ENCODE results near the gene SUPT3H. TPM values are rescaled to one million over a fixed set of nuclear protein-coding genes. Genes with fewer than 3 reads are reported as not detected.
"Not testable (repeated sequence)": the region's sequence is repeated elsewhere in the genome, so short reads cannot be mapped to it uniquely, and the experiment has no call there.

The SUPT3H gene
- total RNA-seq, 6 experiments from 2014 or later: 5.6 to 8.2 (median 6.5) TPM

- Mint-ChIP-seq H3K4me3 (no peak overlapping the region), H3K36me3 (ENCODE audit: low read depth) (peaks cover 6% of the 10 kb centered on the region; the same call in 1 of the 2 replicates), H3K9me3 (peaks cover 11% of the 10 kb centered on the region), H3K4me1 (ENCODE audit: low read depth) (no peaks in the 10 kb centered on the region), H3K27me3 (ENCODE audit: insufficient read depth) (no peaks in the 10 kb centered on the region), H3K27ac (no peak overlapping the region)
- TF ChIP-seq CTCF (IDR thresholded peaks at IDR 0.05): no peak
- no peak for DNase-seq
Measured at GRCh38 chr6:44868910-44869309, 508.8 kb downstream of the SUPT3H start.

- H3K9me3 Mint-ChIP-seq: peaks cover 11% of the 10 kb centered on the region
- H3K4me3 Mint-ChIP-seq: no peak overlapping the region
- no peaks in the 10 kb centered on the region for H3K27me3 Mint-ChIP-seq (ENCODE audit: insufficient read depth)
- no peak for TF ChIP-seq CTCF (IDR thresholded peaks at IDR 0.05)
- H3K4me1 Mint-ChIP-seq (ENCODE audit: low read depth): no peaks in the 10 kb centered on the region
- DNase-seq: no peak
- no peak overlapping the region for H3K27ac Mint-ChIP-seq
- H3K36me3 Mint-ChIP-seq (ENCODE audit: low read depth): peaks cover 6% of the 10 kb centered on the region; the same call in 1 of the 2 replicates
Measured at GRCh38 chr6:44868335-44868668, 509.4 kb downstream of the SUPT3H start.

- no peaks in the 10 kb centered on the region for H3K27me3 Mint-ChIP-seq (ENCODE audit: insufficient read depth)
- no peak for TF ChIP-seq CTCF (IDR thresholded peaks at IDR 0.05)
Measured at GRCh38 chr6:44867571-44868334, 510.0 kb downstream of the SUPT3H start.

GRCh38 chr6:44865184-44865583 lies 512.5 kb downstream of the SUPT3H start:
- H3K4me1 Mint-ChIP-seq (ENCODE audit: low read depth); H3K27me3 Mint-ChIP-seq (ENCODE audit: insufficient read depth); H3K27ac Mint-ChIP-seq; DNase-seq; H3K4me3 Mint-ChIP-seq; H3K36me3 Mint-ChIP-seq (ENCODE audit: low read depth): not testable (repeated sequence)
- peaks cover 11% of the 10 kb centered on the region for H3K9me3 Mint-ChIP-seq

More at GRCh38 chr6:44867571-44868334, 510.0 kb downstream of the SUPT3H start:
- Mint-ChIP-seq H3K27ac (no peak overlapping the region), H3K9me3 (peaks cover 11% of the 10 kb centered on the region), H3K36me3 (ENCODE audit: low read depth) (peaks cover 6% of the 10 kb centered on the region; the same call in 1 of the 2 replicates), H3K4me1 (ENCODE audit: low read depth) (no peaks in the 10 kb centered on the region), H3K4me3 (no peak overlapping the region)
- DNase-seq: no peak

GRCh38 chr6:44859901-44860410 lies 517.8 kb downstream of the SUPT3H start:
- no peak for TF ChIP-seq CTCF (IDR thresholded peaks at IDR 0.05)
- H3K4me1 Mint-ChIP-seq (ENCODE audit: low read depth): peaks cover 18% of the 10 kb centered on the region
- DNase-seq: no peak
- no peaks in the 10 kb centered on the region for H3K27me3 Mint-ChIP-seq (ENCODE audit: insufficient read depth)
- H3K9me3 Mint-ChIP-seq: peaks cover 2% of the 10 kb centered on the region
- H3K36me3 Mint-ChIP-seq (ENCODE audit: low read depth): peaks cover 2% of the 10 kb centered on the region; the same call in 1 of the 2 replicates
- no peak overlapping the region for H3K4me3 Mint-ChIP-seq
- H3K27ac Mint-ChIP-seq: no peak overlapping the region

GRCh38 chr6:44858998-44859397 lies 518.7 kb downstream of the SUPT3H start:
- H3K4me1 Mint-ChIP-seq (ENCODE audit: low read depth): peaks cover 18% of the 10 kb centered on the region
- no peak for TF ChIP-seq CTCF (IDR thresholded peaks at IDR 0.05)
- no peak for DNase-seq
- no peaks in the 10 kb centered on the region for H3K36me3 Mint-ChIP-seq (ENCODE audit: low read depth)
- H3K9me3 Mint-ChIP-seq: no peaks in the 10 kb centered on the region
- no peaks in the 10 kb centered on the region; the same call in 1 of the 2 replicates for H3K27me3 Mint-ChIP-seq (ENCODE audit: insufficient read depth)
- no peak overlapping the region for H3K4me3 Mint-ChIP-seq
- no peak overlapping the region for H3K27ac Mint-ChIP-seq
